GM19351 (cell line): ENCODE data around the gene ATXN10.

Source experiments
- ATAC-seq: cut with Tn5 transposase; IDR thresholded peaks from one replicate; pipeline ENCODE4 v1.9.1; 2021; ENCODE audit warnings: mild to moderate bottlenecking, moderate library complexity; ENCODE audit not compliant: unreplicated experiment

ATXN10 gene

GRCh38 chr22:45756558-45756957, 84.9 kb downstream of the ATXN10 start:
- ATAC-seq: no peak

- ATAC-seq: no peak
Observed at GRCh38 chr22:45757068-45757467, 85.4 kb downstream of the ATXN10 start.

GRCh38 chr22:45757936-45758335, 86.3 kb downstream of the ATXN10 start:
- ATAC-seq: no peak

GRCh38 chr22:45758603-45759002, 87.0 kb downstream of the ATXN10 start:
- no peak for ATAC-seq

GRCh38 chr22:45760682-45761081, 89.0 kb downstream of the ATXN10 start:
- ATAC-seq: no peak

- ATAC-seq: no peak
Observed at GRCh38 chr22:45762545-45763235, 91.1 kb downstream of the ATXN10 start.

GRCh38 chr22:45763236-45763624, 91.6 kb downstream of the ATXN10 start:
- no peak for ATAC-seq

GRCh38 chr22:45768490-45768889, 96.9 kb downstream of the ATXN10 start:
- ATAC-seq: no peak

- ATAC-seq: no peak
Observed at GRCh38 chr22:45769569-45770210, 98.1 kb downstream of the ATXN10 start.

GRCh38 chr22:45770506-45770905, 98.9 kb downstream of the ATXN10 start:
- ATAC-seq: no peak

- no peak for ATAC-seq
Observed at GRCh38 chr22:45771057-45771456, 99.4 kb downstream of the ATXN10 start.

GRCh38 chr22:45771711-45772110, 100.1 kb downstream of the ATXN10 start:
- ATAC-seq: no peak

GRCh38 chr22:45772743-45773142, 101.1 kb downstream of the ATXN10 start:
- no peak for ATAC-seq

- ATAC-seq: no peak
Observed at GRCh38 chr22:45774001-45774670, 102.5 kb downstream of the ATXN10 start.

GRCh38 chr22:45775062-45775461, 103.4 kb downstream of the ATXN10 start:
- peak; percentile 14 for ATAC-seq

GRCh38 chr22:45775569-45776312, 104.1 kb downstream of the ATXN10 start:
- peak; percentile 65 for ATAC-seq

GRCh38 chr22:45776313-45776585, 104.6 kb downstream of the ATXN10 start:
- no peak for ATAC-seq

GRCh38 chr22:45777046-45777851, 105.6 kb downstream of the ATXN10 start:
- no peak for ATAC-seq

- ATAC-seq: no peak
Observed at GRCh38 chr22:45777852-45778375, 106.3 kb downstream of the ATXN10 start.

GRCh38 chr22:45781459-45781858, 109.8 kb downstream of the ATXN10 start:
- no peak for ATAC-seq

GRCh38 chr22:45781966-45782365, 110.3 kb downstream of the ATXN10 start:
- ATAC-seq: no peak
